Hepatocyte (in vitro differentiated cells): ENCODE measurements around the gene ADIPOR2. TPM values are rescaled to one million over a fixed set of nuclear protein-coding genes. Genes with fewer than 3 reads are reported as not detected.

Experiments
- DNase-seq: peaks from one replicate; pipeline ENCODE4 v3.0.0-alpha.2; 2016; ENCODE audit warnings: low spot score
- H2AFZ ChIP-seq: fragments of 200-600 bp; sonication (generic); 2 replicates; pipeline ENCODE4 v1.6.0; 2016; ENCODE audit warnings: antibody characterized with exemption, mild to moderate bottlenecking
- H3K27ac ChIP-seq: fragments of 200-600 bp; sonication (generic); 2 replicates; pipeline ENCODE4 v1.5.1; 2016; ENCODE audit warnings: mild to moderate bottlenecking
- H3K27me3 ChIP-seq: fragments of 200-600 bp; sonication (generic); 2 replicates; pipeline ENCODE4 v1.6.1; 2016
- H3K36me3 ChIP-seq: fragments of 200-600 bp; sonication (generic); replicated peaks from 2 replicates; pipeline ENCODE4 v1.5.1; 2016; ENCODE audit warnings: low read depth; ENCODE audit not compliant: insufficient read depth
- H3K4me1 ChIP-seq: fragments of 200-600 bp; sonication (generic); 2 replicates; pipeline ENCODE4 v1.5.1; 2016; ENCODE audit warnings: mild to moderate bottlenecking, moderate library complexity; ENCODE audit not compliant: insufficient read depth
- H3K4me2 ChIP-seq: fragments of 200-600 bp; sonication (generic); 2 replicates; pipeline ENCODE4 v1.6.0; 2016
- H3K4me3 ChIP-seq: fragments of 200-600 bp; sonication (generic); 2 replicates; pipeline ENCODE4 v1.5.1; 2016; ENCODE audit warnings: mild to moderate bottlenecking
- H3K79me2 ChIP-seq: fragments of 200-600 bp; sonication (generic); 2 replicates; pipeline ENCODE4 v1.6.0; 2017; ENCODE audit warnings: mild to moderate bottlenecking
- H3K9me2 ChIP-seq: fragments of 200-600 bp; sonication (generic); replicated peaks from 2 replicates; pipeline ENCODE4 v1.6.0; 2017; ENCODE audit warnings: mild to moderate bottlenecking; ENCODE audit not compliant: insufficient read depth
- H3K9me3 ChIP-seq: fragments of 200-600 bp; sonication (generic); 2 replicates; pipeline ENCODE4 v1.5.1; 2016; ENCODE audit warnings: low read depth, mild to moderate bottlenecking
- H4K20me1 ChIP-seq: fragments of 200-600 bp; sonication (generic); 2 replicates; pipeline ENCODE4 v1.6.0; 2016; ENCODE audit warnings: mild to moderate bottlenecking; ENCODE audit not compliant: insufficient read depth, poor library complexity, severe bottlenecking
- EZH2 ChIP-seq: fragments of 200-600 bp; sonication (generic); IDR thresholded peaks from 2 replicates; pipeline ENCODE4 v1.6.1; 2016; ENCODE audit warnings: antibody characterized with exemption, mild to moderate bottlenecking, borderline replicate concordance
- EZH2phosphoT487 ChIP-seq: fragments of 200-600 bp; sonication (generic); IDR thresholded peaks from one replicate; pipeline ENCODE4 v1.6.1; 2018; ENCODE audit warnings: antibody characterized with exemption, mild to moderate bottlenecking, low read depth, moderate library complexity; ENCODE audit not compliant: unreplicated experiment, severe bottlenecking
- WGBS: methylation state at CpG from one replicate; pipeline ENCODE4 v1.1.6; 2016; ENCODE audit warnings: low lambda C conversion rate; ENCODE audit errors: missing lambda C conversion rate; 5-methylcytosine and 5-hydroxymethylcytosine counted together
- polyA plus RNA-seq: library from polyadenylated mRNA; unstranded; fragments of >200 nt; fragmentation: Nextera tagmentation; extraction: Ambion mirVana; gene quantifications from 2 replicates; pipeline ENCODE4 v1.2.1, GENCODE V29; 2016
- total RNA-seq: library from RNA; depleted of rRNA; stranded (reverse); fragments of >200 nt; gene quantifications from 2 replicates; pipeline ENCODE4 v1.2.3, GENCODE V29; 2014
- TF ChIP-seq, protein P1 (sequence below): fragments of 200-600 bp; sonication (generic); IDR thresholded peaks from 2 replicates; pipeline ENCODE4 v1.5.1; 2016; ENCODE audit warnings: antibody characterized with exemption, mild to moderate bottlenecking; ENCODE audit not compliant: poor library complexity

The ADIPOR2 gene
- total and polyA plus RNA-seq, 2 experiments from 2014 or later, result 10.4 to 47.3 TPM

- Histone ChIP-seq H2AFZ (no peak overlapping the region), H3K4me2 (no peak overlapping the region), H3K9me3 (no peaks in the 10 kb centered on the region), H3K4me3 (no peak overlapping the region), H3K79me2 (no peaks in the 10 kb centered on the region), H3K9me2 (no peaks in the 10 kb centered on the region), H3K27ac (no peak overlapping the region), H3K4me1 (peaks cover 3% of the 10 kb centered on the region), H3K36me3 (no peaks in the 10 kb centered on the region), H4K20me1 (no peaks in the 10 kb centered on the region), H3K27me3 (no peaks in the 10 kb centered on the region)
- TF ChIP-seq, protein P1, sequence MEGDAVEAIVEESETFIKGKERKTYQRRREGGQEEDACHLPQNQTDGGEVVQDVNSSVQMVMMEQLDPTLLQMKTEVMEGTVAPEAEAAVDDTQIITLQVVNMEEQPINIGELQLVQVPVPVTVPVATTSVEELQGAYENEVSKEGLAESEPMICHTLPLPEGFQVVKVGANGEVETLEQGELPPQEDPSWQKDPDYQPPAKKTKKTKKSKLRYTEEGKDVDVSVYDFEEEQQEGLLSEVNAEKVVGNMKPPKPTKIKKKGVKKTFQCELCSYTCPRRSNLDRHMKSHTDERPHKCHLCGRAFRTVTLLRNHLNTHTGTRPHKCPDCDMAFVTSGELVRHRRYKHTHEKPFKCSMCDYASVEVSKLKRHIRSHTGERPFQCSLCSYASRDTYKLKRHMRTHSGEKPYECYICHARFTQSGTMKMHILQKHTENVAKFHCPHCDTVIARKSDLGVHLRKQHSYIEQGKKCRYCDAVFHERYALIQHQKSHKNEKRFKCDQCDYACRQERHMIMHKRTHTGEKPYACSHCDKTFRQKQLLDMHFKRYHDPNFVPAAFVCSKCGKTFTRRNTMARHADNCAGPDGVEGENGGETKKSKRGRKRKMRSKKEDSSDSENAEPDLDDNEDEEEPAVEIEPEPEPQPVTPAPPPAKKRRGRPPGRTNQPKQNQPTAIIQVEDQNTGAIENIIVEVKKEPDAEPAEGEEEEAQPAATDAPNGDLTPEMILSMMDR, result no peak
- TF ChIP-seq EZH2phosphoT487 (no peak), EZH2 (no peak)
- WGBS, result 96% methylated on average over 16 of the region's 16 CpGs
- DNase-seq, result no peak
Observed at GRCh38 chr12:1805441-1806081, 114.7 kb downstream of the ADIPOR2 start.

DNA sequence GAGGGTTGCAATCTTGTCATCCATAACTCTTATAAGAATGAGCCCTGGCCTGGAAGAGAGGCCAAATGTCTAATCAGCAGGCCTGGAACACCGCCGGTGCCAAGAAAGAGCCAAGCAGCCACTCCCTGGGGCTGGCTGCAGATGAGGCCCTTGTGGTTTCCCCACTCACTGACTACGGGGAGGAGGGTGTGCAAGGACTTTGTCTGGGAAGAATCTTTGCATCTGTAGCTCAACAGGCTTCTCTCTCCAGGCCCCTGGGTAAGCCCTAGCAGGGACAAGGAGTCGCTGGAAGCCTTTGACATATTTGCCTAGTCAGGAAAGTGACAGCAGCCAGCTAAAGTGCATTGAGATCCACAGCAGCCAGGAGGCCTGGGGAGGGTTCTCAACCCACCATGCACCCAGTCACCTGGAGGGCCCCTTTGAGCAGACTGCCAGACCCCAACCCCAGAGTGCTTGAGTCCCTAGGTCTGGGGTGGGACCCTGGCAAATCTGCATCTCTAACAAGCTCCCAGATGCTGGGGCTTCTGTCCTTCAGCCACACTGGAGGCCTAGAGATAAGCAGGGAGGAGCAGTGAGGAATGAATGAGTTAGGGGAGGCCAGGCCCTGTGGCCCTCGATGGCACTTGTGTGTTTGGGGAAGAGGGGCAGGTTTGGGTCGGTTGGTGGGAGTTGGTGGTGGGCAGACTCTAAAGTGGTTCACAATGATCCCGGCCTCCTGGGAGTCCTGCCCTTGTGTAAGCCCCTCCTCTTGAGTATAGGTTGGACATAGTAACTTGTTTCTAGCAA is 115.6 kb downstream of the ADIPOR2 start:
- Histone ChIP-seq H3K4me2 (no peak overlapping the region), H4K20me1 (no peaks in the 10 kb centered on the region), H3K36me3 (no peaks in the 10 kb centered on the region), H3K4me1 (peaks cover 3% of the 10 kb centered on the region), H3K27me3 (no peaks in the 10 kb centered on the region), H3K27ac (no peak overlapping the region), H3K9me3 (no peaks in the 10 kb centered on the region), H2AFZ (no peak overlapping the region), H3K9me2 (no peaks in the 10 kb centered on the region), H3K4me3 (no peak overlapping the region), H3K79me2 (no peaks in the 10 kb centered on the region)
- 81% methylated on average over 7 of the region's 7 CpGs for WGBS
- no peak for DNase-seq
- TF ChIP-seq EZH2, result no peak
- TF ChIP-seq, protein P1, result no peak
- TF ChIP-seq EZH2phosphoT487, result no peak

DNA sequence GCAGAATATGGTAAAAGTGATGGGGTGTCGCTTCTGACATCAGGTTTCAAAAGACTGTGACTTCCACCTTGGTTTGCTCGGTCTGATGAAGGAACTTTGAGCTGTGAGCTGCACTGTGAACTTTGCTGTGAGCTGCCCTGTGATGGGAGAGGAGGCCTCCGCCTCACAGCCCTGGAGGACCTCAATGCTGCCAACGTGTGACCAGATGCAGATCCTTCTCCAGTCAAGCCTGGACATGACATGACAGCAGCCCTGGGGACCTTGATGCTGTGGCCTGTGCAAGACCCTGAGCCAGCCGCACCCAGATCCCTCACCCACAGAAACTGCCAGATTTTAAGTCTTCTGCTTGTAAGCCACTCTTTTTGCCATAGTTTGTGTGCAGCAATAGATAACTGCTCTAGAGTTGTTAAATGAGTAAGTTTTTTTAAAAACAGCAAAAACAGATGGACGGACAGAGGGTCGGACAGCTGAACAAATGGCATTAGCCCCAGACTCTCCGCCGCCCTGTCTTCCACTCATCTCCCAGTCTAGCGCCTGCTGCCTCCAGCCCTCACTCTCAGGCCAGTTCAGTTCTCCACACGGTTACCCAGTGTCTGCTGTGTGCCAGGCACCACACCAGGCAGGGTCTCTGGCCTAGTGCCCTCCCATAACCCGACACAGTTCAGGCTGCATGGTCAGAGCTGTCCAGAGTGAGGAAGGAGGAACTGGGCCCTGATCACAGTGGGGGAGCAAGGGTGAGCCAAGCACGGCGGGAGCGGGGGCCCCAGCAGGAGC is 116.4 kb downstream of the ADIPOR2 start:
- DNase-seq, result no peak

More for the DNA sequence above, 116.4 kb downstream of the ADIPOR2 start:
- no peaks in the 10 kb centered on the region for H4K20me1 ChIP-seq
- H3K4me3 ChIP-seq, result no peak overlapping the region
- H3K79me2 ChIP-seq, result no peaks in the 10 kb centered on the region
- no peak overlapping the region for H2AFZ ChIP-seq
- H3K36me3 ChIP-seq, result no peaks in the 10 kb centered on the region
- WGBS, result 87% methylated on average over 15 of the region's 15 CpGs
- no peaks in the 10 kb centered on the region for H3K9me3 ChIP-seq
- no peaks in the 10 kb centered on the region for H3K27me3 ChIP-seq
- no peak overlapping the region for H3K27ac ChIP-seq
- no peaks in the 10 kb centered on the region for H3K9me2 ChIP-seq
- H3K4me1 ChIP-seq, result peaks cover 3% of the 10 kb centered on the region
- no peak overlapping the region for H3K4me2 ChIP-seq
- no peak for TF ChIP-seq EZH2
- TF ChIP-seq EZH2phosphoT487, result no peak
- TF ChIP-seq, protein P1, result no peak
